Endodermal cell (in vitro differentiated cells): ENCODE results near the gene LRP2. TPM values are rescaled to one million over a fixed set of nuclear protein-coding genes. Genes with fewer than 3 reads are reported as not detected.
A peak's percentile ranks its signal among the peaks of the same experiment; 100 is the strongest.

ENCODE experiments used
- DNase-seq: peaks from one replicate; pipeline ENCODE4 v3.0.0-alpha.2; 2017
- H3K27ac ChIP-seq: 2 replicates; pipeline ENCODE4 v1.5.1; 2013; ENCODE audit warnings: mild to moderate bottlenecking, low read depth, low read length, moderate library complexity
- H3K27me3 ChIP-seq: 2 replicates; pipeline ENCODE4 v1.6.1; 2013; ENCODE audit warnings: mild to moderate bottlenecking, low read length, moderate library complexity; ENCODE audit not compliant: insufficient read depth, control insufficient read depth, poor library complexity, severe bottlenecking
- H3K36me3 ChIP-seq: 2 replicates; pipeline ENCODE4 v1.7.0; 2013; ENCODE audit warnings: mild to moderate bottlenecking, low read length, moderate library complexity; ENCODE audit not compliant: control insufficient read depth, insufficient read depth
- H3K4me1 ChIP-seq: one replicate; pipeline ENCODE4 v1.7.0; 2013; ENCODE audit warnings: low read length; ENCODE audit not compliant: control insufficient read depth, insufficient read depth
- H3K4me3 ChIP-seq: 2 replicates; pipeline ENCODE4 v1.5.1; 2013; ENCODE audit warnings: mild to moderate bottlenecking, low read length, moderate library complexity
- H3K9ac ChIP-seq: 2 replicates; pipeline ENCODE4 v1.6.1; 2013; ENCODE audit warnings: mild to moderate bottlenecking, low read length, moderate library complexity; ENCODE audit not compliant: poor library complexity, severe bottlenecking; ENCODE audit errors: extremely low read depth
- H3K9me3 ChIP-seq: 2 replicates; pipeline ENCODE4 v1.6.1; 2013; ENCODE audit warnings: mild to moderate bottlenecking, low read length, moderate library complexity; ENCODE audit not compliant: control insufficient read depth
- H3K27ac Mint-ChIP-seq: 2 replicates; pipeline ENCODE4 v1.8.0; 2020; ENCODE audit warnings: mixed read lengths
- H3K27me3 Mint-ChIP-seq: 2 replicates; pipeline ENCODE4 v1.8.0; 2021; ENCODE audit warnings: mild to moderate bottlenecking, mixed read lengths; ENCODE audit not compliant: insufficient read depth
- H3K36me3 Mint-ChIP-seq: 2 replicates; pipeline ENCODE4 v1.8.0; 2020; ENCODE audit warnings: low read depth, mixed read lengths
- H3K4me1 Mint-ChIP-seq: 2 replicates; pipeline ENCODE4 v1.8.0; 2020; ENCODE audit warnings: mixed read lengths
- H3K4me3 Mint-ChIP-seq: 2 replicates; pipeline ENCODE4 v1.8.0; 2020; ENCODE audit warnings: mild to moderate bottlenecking, moderate library complexity, mixed read lengths
- H3K9me3 Mint-ChIP-seq: 2 replicates; pipeline ENCODE4 v1.8.0; 2020; ENCODE audit warnings: mild to moderate bottlenecking, mixed read lengths
- CTCF ChIP-seq: fragments of 200-600 bp; sonication (generic); conservative IDR thresholded peaks from 2 replicates; pipeline ENCODE4 v1.5.0; 2021; ENCODE audit warnings: antibody characterized with exemption, mild to moderate bottlenecking
- WGBS, 2 experiments: methylation state at CpG; one replicate each; pipeline versions ENCODE4 v1.1.5 to v1.1.7; 2013; ENCODE audit warnings: missing lambda C conversion rate in 2 of 2, mixed read lengths in 1 of 2; ENCODE audit not compliant: insufficient coverage in 1 of 2, insufficient read length in 1 of 2; 5-methylcytosine and 5-hydroxymethylcytosine counted together
- total RNA-seq, 2 donors: library from RNA; stranded (reverse); fragmentation: NEBNext Ultra II Directional in 1 of 2; extraction: Animal tissue kit (Norgen Biotek cat#: 25700) in 1 of 2; gene quantifications; 2 replicates in 1 of 2; 3 replicates in 1 of 2; pipeline ENCODE4 v1.2.1, GENCODE V29; 2021

The LRP2 gene
- total RNA-seq, 2 donors from 2014 or later = 2.2 to 3.5 TPM

GRCh38 chr2:169260246-169260645, 102.1 kb downstream of the LRP2 start:
- H3K4me1 ChIP-seq = no peaks in the 10 kb centered on the region
- Mint-ChIP-seq H3K9me3 (no peaks in the 10 kb centered on the region), H3K4me3 (no peak overlapping the region), H3K36me3 (no peaks in the 10 kb centered on the region), H3K27ac (no peak overlapping the region), H3K4me1 (peaks cover 22% of the 10 kb centered on the region), H3K27me3 (no peaks in the 10 kb centered on the region)
- peak; percentile 80 for DNase-seq
- H3K9me3 ChIP-seq = no peaks in the 10 kb centered on the region
- H3K36me3 ChIP-seq = no peaks in the 10 kb centered on the region
- no peak overlapping the region for H3K9ac ChIP-seq
- WGBS, 2 experiments = 94 to 100% methylated on average over 1 of the region's 1 CpG
- no peaks in the 10 kb centered on the region for H3K27me3 ChIP-seq
- no peak overlapping the region for H3K27ac ChIP-seq
- no peak overlapping the region for H3K4me3 ChIP-seq
- TF ChIP-seq CTCF = peak; percentile 83

GRCh38 chr2:169259402-169259801, 102.9 kb downstream of the LRP2 start:
- H3K4me1 Mint-ChIP-seq = peaks cover 22% of the 10 kb centered on the region
- no peaks in the 10 kb centered on the region for H3K36me3 Mint-ChIP-seq
- Histone ChIP-seq H3K27me3 (no peaks in the 10 kb centered on the region), H3K9me3 (no peaks in the 10 kb centered on the region), H3K27ac (no peak overlapping the region), H3K36me3 (no peaks in the 10 kb centered on the region), H3K4me1 (no peaks in the 10 kb centered on the region), H3K9ac (no peak overlapping the region), H3K4me3 (no peak overlapping the region)
- H3K4me3 Mint-ChIP-seq = no peak overlapping the region
- 87 to 89% methylated on average over 4 to 5 of the region's 5 CpGs for WGBS, 2 experiments
- no peaks in the 10 kb centered on the region for H3K27me3 Mint-ChIP-seq
- no peak overlapping the region for H3K27ac Mint-ChIP-seq
- TF ChIP-seq CTCF = no peak
- no peak for DNase-seq
- peaks cover 3% of the 10 kb centered on the region for H3K9me3 Mint-ChIP-seq

- H3K9ac ChIP-seq = no peak overlapping the region
- Mint-ChIP-seq H3K27ac (no peak overlapping the region), H3K9me3 (peaks cover 3% of the 10 kb centered on the region)
These were observed 104.2 kb downstream of the LRP2 start for GRCh38 chr2:169258045-169258601.

More at GRCh38 chr2:169258045-169258601, 104.2 kb downstream of the LRP2 start:
- Histone ChIP-seq H3K27me3 (no peaks in the 10 kb centered on the region), H3K27ac (no peak overlapping the region), H3K9me3 (no peaks in the 10 kb centered on the region), H3K36me3 (no peaks in the 10 kb centered on the region), H3K4me1 (no peaks in the 10 kb centered on the region), H3K4me3 (no peak overlapping the region)
- no peak for DNase-seq
- Mint-ChIP-seq H3K4me1 (peaks cover 22% of the 10 kb centered on the region), H3K36me3 (no peaks in the 10 kb centered on the region), H3K27me3 (no peaks in the 10 kb centered on the region), H3K4me3 (no peak overlapping the region)
- WGBS, 2 experiments = 87 to 100% methylated on average over 1 to 3 of the region's 3 CpGs
- TF ChIP-seq CTCF = no peak
